ENCODE data around the gene ZNF804A.

DNA sequence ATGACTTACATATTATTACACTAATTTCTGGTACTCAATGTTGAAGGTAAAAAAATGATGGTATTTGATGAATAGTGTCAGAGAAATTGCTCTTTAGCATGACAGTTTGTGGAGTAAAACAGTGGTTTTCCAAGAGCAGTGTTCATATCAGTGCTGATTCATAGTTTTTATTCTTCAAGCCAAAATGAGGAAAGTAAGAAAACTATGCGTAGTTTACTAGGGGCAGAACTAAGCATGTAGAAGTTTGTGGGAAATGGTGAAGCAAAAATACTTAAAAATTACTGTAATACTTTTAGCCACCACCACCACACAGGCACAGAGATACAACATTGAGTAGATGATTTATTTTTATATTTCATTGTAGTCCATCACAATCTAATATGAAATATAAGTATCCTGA is 137.3 kb downstream of the ZNF804A start:
- TF ChIP-seq, protein P1, sequence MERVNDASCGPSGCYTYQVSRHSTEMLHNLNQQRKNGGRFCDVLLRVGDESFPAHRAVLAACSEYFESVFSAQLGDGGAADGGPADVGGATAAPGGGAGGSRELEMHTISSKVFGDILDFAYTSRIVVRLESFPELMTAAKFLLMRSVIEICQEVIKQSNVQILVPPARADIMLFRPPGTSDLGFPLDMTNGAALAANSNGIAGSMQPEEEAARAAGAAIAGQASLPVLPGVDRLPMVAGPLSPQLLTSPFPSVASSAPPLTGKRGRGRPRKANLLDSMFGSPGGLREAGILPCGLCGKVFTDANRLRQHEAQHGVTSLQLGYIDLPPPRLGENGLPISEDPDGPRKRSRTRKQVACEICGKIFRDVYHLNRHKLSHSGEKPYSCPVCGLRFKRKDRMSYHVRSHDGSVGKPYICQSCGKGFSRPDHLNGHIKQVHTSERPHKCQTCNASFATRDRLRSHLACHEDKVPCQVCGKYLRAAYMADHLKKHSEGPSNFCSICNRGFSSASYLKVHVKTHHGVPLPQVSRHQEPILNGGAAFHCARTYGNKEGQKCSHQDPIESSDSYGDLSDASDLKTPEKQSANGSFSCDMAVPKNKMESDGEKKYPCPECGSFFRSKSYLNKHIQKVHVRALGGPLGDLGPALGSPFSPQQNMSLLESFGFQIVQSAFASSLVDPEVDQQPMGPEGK (CRISPR knock-in tag; IDR thresholded peaks at IDR 0.05; ENCODE audit: borderline replicate concordance), result no peak
- no peak for TF ChIP-seq ZNF70 (CRISPR knock-in tag; IDR thresholded peaks at IDR 0.05)
- no peak for TF ChIP-seq ZFP3 (CRISPR knock-in tag; IDR thresholded peaks at IDR 0.05)
- TF ChIP-seq ZFP30 (CRISPR knock-in tag; IDR thresholded peaks at IDR 0.05), result no peak
- TF ChIP-seq SNAI2 (CRISPR knock-in tag; IDR thresholded peaks at IDR 0.05), result no peak
- TF ChIP-seq, protein P2, sequence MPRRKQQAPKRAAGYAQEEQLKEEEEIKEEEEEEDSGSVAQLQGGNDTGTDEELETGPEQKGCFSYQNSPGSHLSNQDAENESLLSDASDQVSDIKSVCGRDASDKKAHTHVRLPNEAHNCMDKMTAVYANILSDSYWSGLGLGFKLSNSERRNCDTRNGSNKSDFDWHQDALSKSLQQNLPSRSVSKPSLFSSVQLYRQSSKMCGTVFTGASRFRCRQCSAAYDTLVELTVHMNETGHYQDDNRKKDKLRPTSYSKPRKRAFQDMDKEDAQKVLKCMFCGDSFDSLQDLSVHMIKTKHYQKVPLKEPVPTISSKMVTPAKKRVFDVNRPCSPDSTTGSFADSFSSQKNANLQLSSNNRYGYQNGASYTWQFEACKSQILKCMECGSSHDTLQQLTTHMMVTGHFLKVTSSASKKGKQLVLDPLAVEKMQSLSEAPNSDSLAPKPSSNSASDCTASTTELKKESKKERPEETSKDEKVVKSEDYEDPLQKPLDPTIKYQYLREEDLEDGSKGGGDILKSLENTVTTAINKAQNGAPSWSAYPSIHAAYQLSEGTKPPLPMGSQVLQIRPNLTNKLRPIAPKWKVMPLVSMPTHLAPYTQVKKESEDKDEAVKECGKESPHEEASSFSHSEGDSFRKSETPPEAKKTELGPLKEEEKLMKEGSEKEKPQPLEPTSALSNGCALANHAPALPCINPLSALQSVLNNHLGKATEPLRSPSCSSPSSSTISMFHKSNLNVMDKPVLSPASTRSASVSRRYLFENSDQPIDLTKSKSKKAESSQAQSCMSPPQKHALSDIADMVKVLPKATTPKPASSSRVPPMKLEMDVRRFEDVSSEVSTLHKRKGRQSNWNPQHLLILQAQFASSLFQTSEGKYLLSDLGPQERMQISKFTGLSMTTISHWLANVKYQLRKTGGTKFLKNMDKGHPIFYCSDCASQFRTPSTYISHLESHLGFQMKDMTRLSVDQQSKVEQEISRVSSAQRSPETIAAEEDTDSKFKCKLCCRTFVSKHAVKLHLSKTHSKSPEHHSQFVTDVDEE (CRISPR knock-in tag; IDR thresholded peaks at IDR 0.05), result no peak
- TF ChIP-seq ZNF8 (CRISPR knock-in tag; IDR thresholded peaks at IDR 0.05), result no peak
- TF ChIP-seq RARB (CRISPR knock-in tag; IDR thresholded peaks at IDR 0.05), result no peak

All from SK-N-SH treated with all-trans-retinoic acid at 6 μM for 48 hours (cell line).